GM19397 (cell line): Measurements from ENCODE around the gene GATAD2A.

Experiments
- ATAC-seq: cut with Tn5 transposase; IDR thresholded peaks from one replicate; pipeline ENCODE4 v1.9.1; 2021; ENCODE audit warnings: mild to moderate bottlenecking, moderate library complexity; ENCODE audit not compliant: unreplicated experiment

The GATAD2A gene

DNA sequence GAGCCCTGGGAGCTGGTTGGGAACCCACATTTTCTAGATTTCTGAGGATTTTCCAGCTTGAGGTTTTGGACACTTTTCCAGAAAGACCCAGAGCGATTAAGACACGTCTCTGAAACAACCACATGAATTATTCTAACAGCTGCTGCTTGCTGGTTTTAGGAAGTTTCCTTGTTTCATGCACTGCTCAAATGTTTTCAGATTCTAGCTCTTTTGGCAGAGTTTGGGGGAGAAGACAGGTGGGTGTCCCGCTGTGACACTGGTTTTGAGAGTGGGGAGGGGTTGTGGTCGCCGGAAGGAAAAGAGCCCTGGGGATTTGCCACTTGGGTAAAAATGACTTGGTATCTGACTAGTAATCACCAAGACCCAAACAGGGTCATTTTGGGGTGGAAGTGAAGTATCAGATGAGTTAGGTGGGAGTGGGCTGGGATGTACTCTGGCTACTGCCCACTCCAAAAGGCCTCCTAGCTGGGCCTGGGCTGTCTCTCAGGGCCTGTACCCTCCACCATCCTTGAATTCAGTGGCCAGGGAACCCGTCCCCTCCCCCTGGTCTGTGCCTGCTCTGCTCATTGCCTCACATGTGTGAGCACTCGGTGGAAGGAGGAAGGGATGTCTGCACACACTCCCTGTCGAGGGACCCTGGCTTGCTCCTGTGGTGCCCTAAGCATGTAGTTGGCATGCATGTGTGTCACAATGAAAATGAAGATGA, 13.2 kb downstream of the GATAD2A start:
- no peak for ATAC-seq

DNA sequence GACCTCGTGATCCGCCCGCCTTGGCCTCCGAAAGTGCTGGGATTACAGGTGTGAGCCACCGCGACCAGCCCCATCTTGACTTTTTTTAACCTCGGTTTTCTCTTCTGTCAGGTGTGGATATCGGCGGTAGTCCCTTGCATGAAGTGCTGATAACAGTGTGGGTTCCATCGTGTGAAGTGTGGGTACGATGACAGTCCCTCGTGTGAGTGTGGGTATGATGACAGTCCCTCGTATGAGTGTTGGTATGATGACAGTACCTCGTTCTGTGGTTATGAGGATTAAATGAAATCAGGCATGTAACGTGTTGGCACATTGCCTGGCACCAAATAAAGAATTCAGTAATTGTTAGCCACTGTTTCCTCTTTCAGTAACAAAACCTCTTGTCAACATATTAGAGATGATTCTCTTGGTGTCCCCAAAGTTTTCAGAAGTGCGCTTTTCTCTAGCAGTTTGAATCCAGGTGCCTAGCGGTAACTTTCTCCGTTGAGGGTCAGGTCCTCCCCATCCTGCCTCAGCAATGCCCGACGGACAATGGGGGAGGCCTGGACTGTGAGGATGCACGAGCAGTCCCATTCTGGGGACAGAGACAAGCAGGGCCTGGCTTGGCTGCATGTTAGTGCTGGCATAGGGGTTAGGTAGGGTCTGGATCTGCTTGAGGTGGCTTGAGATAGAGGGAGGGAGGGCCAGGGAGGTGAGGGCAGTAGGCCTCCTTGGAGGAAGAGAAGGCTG, 15.3 kb downstream of the GATAD2A start:
- no peak for ATAC-seq

DNA sequence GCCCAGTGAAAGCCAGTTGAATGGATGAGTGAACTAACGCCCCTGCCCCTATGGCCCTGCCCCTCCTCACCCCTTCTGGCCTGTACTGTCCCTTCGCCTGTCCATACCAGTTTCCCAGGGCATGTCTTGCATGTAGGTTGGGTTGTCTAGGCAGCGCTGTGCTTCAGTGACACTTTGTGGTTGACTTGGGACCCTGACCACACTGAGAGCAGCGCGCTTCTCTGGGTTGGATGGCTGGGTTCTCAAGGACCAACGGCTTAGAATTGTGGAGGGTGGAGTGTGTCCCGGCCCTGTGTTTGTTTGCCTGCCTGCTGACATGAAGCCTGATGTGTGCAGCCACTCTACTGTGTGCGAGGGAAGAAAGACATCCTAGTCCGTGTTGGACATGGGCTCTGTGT, 15.8 kb downstream of the GATAD2A start:
- no peak for ATAC-seq

DNA sequence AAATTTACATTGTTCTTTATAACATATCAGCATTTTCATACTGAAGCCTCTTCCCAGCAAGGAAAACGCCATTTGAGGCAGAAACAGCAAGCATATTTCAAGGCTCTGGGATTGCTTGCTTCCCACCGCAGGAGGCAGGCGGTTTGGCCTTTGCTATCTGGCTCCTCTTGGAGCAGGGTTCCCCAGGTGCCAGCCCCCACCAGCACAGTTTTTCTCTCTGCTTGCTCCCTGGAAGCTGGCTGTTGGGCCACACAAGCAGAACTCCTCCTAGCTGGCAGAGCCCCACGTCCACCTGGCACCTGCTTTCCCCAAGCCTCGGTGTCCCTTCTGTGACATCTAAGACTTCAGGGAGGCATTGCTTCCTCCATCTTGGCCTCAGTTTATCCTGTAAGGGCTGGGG, 16.7 kb downstream of the GATAD2A start:
- ATAC-seq = no peak

DNA sequence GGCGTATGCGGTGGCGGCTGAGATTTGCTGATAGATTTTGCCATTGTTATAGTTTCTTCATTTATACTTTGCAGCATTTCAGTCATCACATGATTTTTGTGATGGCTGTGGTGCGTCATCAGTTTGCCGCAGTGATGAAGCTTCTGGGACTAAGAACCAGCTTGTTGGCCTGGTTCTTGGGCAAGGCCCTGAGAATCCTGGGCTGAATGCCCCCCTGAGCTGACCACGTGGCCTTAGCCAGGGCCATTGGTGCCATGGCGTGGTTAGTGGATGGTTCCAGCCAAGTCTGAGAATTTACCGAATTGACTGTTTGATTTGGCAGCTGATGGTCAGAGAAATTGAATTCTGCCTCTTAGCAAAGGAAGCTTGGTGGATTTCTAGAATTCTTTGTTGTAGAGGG, 17.8 kb downstream of the GATAD2A start:
- ATAC-seq = no peak

DNA sequence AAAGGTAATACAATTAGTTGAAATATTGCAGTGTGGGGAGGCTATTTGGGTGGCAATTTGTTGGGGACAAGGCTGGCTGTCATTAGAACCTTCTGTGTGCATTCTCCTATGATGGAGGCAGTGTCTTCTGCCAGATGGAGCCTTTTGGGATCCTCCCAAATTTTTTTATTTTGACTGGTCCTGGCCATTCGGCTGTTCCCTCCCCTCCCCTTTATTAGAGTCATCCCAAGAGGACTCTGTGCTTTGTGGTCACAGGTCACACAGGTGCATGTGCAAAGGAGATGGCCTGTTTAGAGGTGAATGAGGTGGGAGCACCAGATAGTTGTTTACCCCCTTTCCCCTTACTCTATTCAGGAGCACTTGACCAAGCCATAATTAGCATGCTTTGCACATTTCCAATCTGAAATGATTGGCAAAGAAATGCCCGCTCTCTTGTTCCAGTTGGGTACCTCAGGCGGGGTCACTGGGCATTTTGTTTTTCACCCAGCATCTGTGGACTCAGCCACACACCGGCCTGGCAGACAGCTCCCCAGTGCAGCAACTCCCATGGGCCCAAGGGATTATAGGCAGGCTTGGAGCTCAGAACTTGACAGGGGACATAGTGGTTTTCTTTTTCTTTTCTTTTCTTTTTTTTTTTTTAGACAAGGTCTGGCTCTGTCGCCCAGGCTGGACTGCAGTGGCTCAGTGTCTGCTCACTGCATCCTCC, 19.8 kb downstream of the GATAD2A start:
- no peak for ATAC-seq

DNA sequence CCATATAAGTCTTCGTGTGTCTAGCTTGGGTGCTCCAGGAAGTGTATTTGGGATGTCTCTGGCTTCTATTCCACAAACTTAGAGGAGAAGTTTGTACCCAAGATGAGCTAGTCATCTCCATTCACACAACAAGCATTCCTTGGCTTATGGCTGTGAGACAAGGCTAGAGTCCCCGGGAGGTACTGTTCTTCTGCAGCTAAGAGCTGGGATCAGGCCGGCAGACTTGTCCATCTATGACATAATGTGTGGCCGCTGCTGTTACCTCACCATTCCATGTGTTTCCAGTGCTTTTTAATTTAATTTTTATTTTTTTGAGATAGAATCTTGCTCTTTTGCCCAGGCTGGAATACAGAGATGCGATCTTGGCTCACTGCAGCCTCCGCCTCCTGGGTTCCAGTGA, 20.7 kb downstream of the GATAD2A start:
- ATAC-seq = no peak

DNA sequence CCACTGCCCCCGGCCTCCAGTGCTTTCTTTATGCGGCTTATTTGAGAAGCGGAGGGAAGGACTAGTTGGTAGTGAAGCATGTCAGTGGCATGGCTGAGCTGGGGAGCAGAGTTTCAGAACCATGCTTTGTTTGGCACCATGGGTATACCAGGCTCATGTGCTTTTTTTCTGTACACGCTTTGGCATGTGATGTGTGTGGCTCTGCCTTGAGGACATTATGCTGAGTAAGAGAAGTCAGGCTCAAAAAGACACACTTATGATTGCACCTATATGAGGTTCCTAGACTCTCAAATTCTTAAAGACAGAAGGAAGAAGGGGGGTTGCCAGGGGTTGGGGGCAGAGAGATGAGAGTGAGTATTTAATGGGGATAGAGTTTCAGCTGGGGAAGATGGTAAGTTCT, 21.3 kb downstream of the GATAD2A start:
- ATAC-seq = no peak

DNA sequence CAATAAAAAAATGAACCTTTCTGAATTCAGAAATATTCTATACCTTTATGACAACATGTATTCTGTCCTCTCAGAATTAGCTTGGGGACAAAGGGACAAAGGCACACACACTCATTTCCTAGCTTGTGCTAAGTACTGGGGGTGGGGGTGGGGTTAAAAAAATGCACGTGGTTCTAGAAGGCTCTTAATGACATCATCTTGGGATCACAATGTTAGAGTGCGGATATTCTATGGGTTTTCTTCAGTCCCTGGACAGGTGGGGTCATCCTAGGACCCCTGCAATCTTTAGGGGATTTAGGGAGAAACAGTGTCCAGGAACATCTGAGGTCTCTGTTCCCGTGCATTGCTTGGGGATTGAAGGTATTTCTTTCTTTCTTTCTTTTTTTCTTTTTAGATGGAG, 21.8 kb downstream of the GATAD2A start:
- no peak for ATAC-seq

DNA sequence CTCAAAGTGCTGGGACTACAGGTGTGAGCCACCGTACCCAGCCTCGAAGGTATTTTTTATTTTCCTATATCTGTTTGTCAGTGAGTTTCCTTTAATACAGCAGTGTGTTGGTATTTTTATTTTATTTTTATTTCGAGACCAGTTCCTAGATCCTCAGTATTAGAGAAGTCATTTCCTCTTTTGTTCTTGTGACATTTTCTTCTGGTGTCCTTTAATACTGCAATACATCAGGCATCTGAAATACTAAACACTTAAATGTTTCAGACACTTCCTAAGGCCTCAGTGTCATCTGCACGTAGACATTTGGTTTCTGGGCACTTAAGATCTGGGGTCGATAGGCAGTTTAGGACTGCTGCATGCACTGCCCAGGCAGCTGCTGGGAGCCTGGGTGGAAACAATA, 22.5 kb downstream of the GATAD2A start:
- no peak for ATAC-seq

DNA sequence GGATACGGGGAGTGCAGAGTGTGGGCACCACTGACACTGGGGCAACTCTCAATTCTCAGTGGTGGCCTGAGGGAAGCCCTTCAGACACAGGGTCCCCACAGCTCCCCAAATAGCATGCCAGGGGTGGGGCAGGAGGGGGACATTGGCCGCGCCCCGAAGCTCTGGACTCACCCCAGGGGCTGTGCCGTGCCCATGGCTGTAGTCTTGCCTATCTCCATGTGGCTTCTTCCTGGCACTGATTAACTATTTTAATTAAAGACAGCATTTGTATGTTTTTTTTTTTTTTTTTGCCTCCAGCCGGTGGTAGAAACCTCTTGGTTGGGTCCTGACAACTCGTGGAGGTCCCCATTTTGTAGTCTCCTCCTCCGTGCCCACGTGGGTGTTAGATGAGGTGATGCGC, 23.3 kb downstream of the GATAD2A start:
- ATAC-seq = no peak

DNA sequence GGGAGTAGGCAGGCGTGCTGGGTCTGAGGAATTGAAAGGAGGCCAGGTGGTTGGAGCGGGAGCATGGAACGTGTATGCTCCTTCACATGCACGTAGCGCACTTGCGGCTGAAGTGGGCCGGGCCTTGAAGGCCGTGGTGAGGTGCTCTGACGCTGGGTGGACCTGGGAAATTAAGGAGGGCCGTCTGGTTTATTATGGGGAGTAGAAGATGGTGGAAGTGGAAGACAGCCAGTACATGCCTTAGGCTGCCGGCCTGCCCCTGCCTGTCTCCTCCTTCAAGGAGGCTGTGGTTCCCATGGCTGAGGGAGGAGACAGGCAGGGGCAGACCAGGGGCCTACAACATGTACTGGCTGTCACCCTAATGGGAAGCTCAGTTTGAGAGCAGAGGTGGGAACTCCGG, 23.9 kb downstream of the GATAD2A start:
- ATAC-seq = no peak

DNA sequence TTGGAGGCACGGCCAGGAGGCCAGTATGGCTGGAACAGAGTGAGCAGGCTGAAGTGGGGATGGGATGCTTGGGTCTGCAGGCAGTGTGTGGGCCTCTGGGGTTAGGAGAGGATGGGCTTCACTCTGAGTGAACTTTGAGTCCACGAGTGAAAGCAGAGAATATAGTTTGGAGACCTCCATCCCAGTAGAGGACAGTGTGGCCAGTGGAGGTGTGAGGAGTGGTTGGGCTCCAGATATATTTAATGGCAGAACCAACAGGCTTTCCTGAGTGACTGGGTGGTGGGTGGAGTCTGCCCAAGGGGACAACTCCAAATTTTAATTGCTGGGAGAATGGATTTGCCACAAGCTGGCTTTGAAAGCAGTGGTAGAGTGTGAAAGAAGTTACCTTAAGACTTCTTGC, 27.3 kb downstream of the GATAD2A start:
- no peak for ATAC-seq

DNA sequence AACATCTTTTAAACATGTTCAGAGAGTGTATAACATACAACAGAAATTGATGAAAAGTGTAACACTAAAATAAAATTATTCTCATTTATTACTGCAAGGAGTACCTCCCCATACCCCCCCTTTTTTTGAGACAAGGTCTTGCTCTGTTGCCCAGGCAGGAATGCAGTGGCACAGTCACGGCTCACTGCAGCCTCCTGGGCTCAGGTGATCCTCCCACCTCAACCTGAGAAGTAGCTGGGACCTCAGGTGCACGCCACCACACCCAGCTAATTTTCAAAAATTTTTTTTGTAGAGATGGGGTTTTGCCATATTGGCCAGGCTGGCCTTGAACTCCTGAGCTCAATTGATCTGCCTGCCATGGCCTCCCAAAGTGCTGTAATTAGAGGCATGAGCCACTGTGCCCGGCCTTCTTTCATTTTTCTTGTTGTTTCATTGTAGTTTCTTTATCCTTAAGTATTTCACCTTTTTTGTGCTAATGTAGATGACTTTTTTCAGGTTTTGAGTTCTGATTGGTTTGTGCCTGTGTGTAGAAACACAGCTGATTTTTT, 28.3 kb downstream of the GATAD2A start:
- ATAC-seq = no peak

DNA sequence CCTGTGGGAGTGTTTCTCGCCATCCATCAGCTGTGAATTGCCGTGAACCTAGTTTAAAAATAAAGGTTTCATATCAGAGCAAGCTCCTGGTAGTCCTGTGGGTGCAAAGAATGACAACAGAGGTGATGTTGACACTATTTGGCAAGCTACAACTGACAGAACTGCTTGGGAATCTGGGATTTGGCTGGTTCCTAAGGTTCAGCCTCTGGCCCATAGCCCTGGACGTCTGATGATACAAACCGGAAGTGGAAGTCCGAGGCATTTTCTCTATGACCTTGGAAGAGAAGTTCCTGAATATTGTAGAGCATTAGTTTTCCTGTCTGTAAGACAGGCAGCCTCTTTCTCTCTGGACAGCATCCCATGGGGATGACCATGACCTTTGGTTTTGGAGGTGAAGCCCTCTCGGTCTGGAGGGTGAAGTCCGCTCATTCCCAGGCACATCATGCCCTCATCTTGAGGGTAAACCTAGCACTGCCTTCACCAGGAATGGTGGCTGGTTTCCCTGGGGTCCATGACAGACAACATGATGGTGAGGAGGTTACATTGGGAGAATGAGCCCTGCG, 29.1 kb downstream of the GATAD2A start:
- no peak for ATAC-seq

DNA sequence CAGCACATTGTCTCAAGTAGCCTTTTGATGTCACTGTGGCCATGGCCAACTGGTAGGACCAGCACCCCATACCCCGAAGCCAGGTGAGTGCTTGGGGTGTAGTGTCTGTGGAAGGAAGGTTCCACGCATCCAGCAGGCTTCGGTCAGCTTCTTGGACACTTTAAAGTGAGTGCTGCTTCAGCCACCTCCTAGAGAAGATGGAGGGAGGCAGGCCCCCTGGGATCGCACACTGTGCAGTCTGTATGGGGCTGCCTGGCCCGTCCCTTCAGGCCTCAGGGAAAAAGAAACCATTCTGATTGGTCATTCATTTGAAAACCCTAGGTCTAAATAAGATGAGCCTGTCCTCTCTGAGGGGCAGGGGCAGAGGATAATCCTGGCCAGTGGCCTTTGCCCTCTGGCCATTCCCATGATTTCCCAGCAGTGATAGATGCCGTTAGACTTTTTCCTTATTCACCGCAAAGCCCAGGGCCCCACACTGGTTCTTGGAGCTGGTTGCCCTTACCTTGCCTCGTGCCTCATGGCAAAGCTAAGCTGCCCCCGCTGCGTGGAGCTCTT, 30.7 kb downstream of the GATAD2A start:
- ATAC-seq = no peak

DNA sequence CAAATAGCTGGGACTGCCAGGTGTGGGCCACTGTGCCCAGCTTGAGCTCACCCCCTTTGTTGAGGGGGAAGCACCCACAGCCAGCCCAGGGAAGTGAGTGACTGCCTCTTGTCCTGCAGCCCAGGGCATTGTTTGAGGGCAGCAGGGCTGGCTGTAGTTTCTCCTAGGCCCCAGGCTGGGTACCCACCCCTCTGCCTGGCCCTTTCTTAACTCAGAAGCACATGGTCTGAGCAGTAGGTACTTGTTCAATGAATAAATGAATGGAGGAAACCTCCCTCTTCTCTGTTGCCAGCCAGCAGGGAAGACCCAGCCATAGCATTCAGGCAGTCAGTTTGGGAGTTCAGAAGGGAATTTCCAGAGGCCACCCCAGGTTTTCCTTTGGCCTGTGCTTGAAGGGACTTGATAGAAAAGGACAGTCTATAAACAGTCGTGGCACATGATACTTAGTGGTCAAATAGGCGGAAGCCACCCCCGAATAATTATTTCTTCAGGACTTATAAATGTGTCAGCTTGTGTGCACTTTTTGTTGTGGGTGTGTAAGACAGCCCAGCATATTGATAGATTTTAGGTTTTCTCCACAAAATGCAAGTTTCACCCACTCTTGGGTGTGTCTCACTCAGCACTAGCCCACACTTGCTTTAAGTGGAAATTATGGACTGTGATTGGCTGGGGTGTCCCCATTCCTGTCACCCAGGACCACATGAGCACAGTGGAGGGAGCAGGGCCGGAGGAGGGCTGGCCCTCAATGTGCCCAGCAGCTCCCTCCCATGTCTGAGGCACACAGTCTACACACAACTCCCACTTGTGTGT, 33.1 kb downstream of the GATAD2A start:
- ATAC-seq = no peak

DNA sequence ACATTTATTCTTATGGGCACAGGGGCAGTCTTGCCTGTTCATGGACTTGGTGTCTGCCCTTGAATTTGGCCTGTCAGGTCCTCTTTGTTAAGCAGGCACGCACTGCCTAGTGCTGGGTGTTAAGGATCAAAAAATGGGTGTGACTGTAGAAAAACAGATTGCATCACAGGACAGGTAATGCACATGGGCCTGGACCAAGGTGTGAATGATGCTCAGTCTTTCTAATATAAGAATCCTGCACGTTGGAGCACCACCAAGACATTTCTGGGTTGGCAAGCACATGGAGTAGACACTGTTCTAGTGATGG, 33.7 kb downstream of the GATAD2A start:
- no peak for ATAC-seq

DNA sequence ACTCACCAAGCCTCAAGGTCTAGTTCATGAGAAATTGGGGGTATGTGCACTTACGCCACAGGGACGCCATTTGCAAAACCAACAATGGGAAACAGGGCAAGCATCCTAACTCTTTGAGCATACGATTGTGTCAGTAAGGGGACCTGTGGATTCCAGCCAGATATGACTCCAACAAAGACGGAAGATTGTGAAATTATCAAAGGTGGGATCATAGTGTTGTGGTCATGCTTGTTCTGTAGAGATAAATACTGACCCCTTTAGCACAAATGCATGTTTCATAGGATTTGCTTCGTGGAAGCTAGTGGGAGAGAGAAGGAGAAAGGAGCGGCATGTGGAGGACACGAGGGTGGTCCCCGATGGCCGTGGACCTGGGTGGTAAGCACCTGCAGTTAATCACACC, 37.8 kb downstream of the GATAD2A start:
- ATAC-seq = no peak

DNA sequence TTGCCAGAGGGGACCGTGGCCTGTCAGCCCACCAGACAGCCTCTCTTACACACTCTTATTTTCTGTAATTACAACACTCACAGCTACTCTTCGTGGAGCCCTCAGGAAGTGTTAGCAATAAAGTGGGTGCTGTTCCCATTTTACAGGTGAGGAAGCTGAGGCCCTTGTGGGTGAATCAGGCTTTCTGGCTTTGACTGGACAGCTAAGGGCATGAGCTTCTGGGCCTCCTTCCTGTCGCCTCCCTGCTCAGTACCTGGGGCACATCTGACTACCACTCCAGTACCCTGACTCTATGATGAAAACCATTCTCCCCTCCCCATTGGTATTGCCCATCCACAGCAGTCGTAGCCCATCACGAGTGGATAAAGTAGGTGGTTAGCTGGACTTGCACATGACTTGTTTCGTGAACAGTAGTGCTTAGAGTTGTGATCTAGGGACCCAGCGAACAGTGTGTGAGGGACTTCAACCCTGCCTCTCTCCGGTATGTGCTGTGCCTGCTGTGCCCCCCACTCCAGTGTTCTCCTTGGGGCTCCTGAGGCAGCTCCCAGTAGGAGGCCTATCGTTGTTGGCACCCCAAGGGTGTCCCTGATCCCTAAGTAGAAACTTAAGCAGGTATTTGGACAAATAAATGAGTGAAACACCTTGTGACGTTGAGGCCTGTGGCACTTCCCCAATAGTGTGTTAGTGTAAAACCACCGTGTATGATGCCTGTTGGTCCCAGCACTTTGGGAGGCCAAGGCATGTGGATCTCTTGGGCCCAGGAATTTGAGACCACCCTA, 38.6 kb downstream of the GATAD2A start:
- ATAC-seq = no peak
